PC-9 (cell line): ENCODE data around the gene CRYGB.

ENCODE experiments used
- EZH2 ChIP-seq: fragments of 200-600 bp; sonication (generic); IDR thresholded peaks from 2 replicates; pipeline ENCODE4 v1.8.0; 2017; ENCODE audit warnings: antibody characterized with exemption, low read depth
- TF ChIP-seq, protein P1 (sequence below): fragments of 200-600 bp; sonication (generic); conservative IDR thresholded peaks from 2 replicates; pipeline ENCODE4 v1.6.1; 2017; ENCODE audit warnings: mixed run types, antibody characterized with exemption, mild to moderate bottlenecking, moderate library complexity

DNA sequence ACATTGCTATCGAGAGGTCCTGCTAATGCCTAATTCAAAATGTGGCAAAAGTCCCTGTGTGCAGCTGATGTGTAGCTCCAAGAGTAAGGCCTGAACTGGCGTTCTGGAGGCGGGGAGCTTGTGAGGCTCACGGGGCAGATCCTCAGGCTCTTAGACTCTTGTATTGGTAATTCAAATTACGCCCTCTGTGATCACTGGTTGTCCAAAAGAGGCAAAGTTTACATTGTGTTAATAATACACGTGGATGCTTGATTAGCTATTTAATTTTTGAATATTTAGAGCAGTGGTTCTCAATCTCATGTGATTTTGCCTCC is 29.8 kb upstream of the CRYGB start:
- TF ChIP-seq, protein P1, sequence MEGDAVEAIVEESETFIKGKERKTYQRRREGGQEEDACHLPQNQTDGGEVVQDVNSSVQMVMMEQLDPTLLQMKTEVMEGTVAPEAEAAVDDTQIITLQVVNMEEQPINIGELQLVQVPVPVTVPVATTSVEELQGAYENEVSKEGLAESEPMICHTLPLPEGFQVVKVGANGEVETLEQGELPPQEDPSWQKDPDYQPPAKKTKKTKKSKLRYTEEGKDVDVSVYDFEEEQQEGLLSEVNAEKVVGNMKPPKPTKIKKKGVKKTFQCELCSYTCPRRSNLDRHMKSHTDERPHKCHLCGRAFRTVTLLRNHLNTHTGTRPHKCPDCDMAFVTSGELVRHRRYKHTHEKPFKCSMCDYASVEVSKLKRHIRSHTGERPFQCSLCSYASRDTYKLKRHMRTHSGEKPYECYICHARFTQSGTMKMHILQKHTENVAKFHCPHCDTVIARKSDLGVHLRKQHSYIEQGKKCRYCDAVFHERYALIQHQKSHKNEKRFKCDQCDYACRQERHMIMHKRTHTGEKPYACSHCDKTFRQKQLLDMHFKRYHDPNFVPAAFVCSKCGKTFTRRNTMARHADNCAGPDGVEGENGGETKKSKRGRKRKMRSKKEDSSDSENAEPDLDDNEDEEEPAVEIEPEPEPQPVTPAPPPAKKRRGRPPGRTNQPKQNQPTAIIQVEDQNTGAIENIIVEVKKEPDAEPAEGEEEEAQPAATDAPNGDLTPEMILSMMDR: no peak
- no peak for TF ChIP-seq EZH2
